ENCODE results near the gene TES.

GRCh38 chr7:116231949-116232348 lies 21.6 kb downstream of the TES start:
- TF ChIP-seq ZNF3 (CRISPR knock-in tag; IDR thresholded peaks at IDR 0.05), result no peak
- no peak for TF ChIP-seq CTCF (IDR thresholded peaks at IDR 0.05 in 2 of 3, conservative IDR thresholded peaks at IDR 0.05 in 1 of 3; ENCODE audit: insufficient read depth in 2 of 3, low read depth in 1 of 3, low read length in 3 of 3)
- no peak for TF ChIP-seq ZFP36 (IDR thresholded peaks at IDR 0.05; ENCODE audit: low read depth, low read length, partially characterized antibody)
- TF ChIP-seq SMC3 (conservative IDR thresholded peaks at IDR 0.05; ENCODE audit: insufficient read depth, low read depth, low read length), result no peak
- TF ChIP-seq EZH2 (IDR thresholded peaks at IDR 0.05; ENCODE audit: borderline replicate concordance, low read depth, low read length), result no peak
- TF ChIP-seq RB1 (IDR thresholded peaks at IDR 0.05; ENCODE audit: low read depth), result no peak
- TF ChIP-seq MYC (IDR thresholded peaks at IDR 0.05; ENCODE audit: low read depth, low read length), result no peak
- no peak for TF ChIP-seq MYC (CRISPR knock-in tag; IDR thresholded peaks at IDR 0.05; ENCODE audit: borderline replicate concordance, low read depth)
- TF ChIP-seq TEAD4 (IDR thresholded peaks at IDR 0.05; ENCODE audit: low read length), result no peak
- TF ChIP-seq TEAD4 (CRISPR knock-in tag; IDR thresholded peaks at IDR 0.05; ENCODE audit: borderline replicate concordance), result no peak
- TF ChIP-seq RAD51 (IDR thresholded peaks at IDR 0.05; ENCODE audit: borderline replicate concordance, low read depth), result no peak
- no peak for TF ChIP-seq ZNF76 (CRISPR knock-in tag; IDR thresholded peaks at IDR 0.05; ENCODE audit: borderline replicate concordance)
- TF ChIP-seq ATF3 (IDR thresholded peaks at IDR 0.05), result no peak
- TF ChIP-seq ATF3 (CRISPR knock-in tag; conservative IDR thresholded peaks at IDR 0.05), result no peak
- no peak for TF ChIP-seq POLR2A (conservative IDR thresholded peaks at IDR 0.05)

Data from K562 (cell line).